Progenitor cell of endocrine pancreas (in vitro differentiated cells): Measurements from ENCODE around the gene SORCS2. TPM values are rescaled to one million over a fixed set of nuclear protein-coding genes. Genes with fewer than 3 reads are reported as not detected.

Source experiments
- DNase-seq: peaks from one replicate; pipeline ENCODE4 v3.0.0; 2021; ENCODE audit warnings: low spot score; ENCODE audit not compliant: unreplicated experiment
- H3K27ac Mint-ChIP-seq: 2 replicates; pipeline ENCODE4 v1.8.0; 2021; ENCODE audit warnings: mild to moderate bottlenecking, moderate library complexity, mixed read lengths
- H3K27me3 Mint-ChIP-seq: 2 replicates; pipeline ENCODE4 v1.8.0; 2021; ENCODE audit warnings: mixed read lengths
- H3K36me3 Mint-ChIP-seq: 2 replicates; pipeline ENCODE4 v1.8.0; 2022; ENCODE audit warnings: mixed read lengths; ENCODE audit not compliant: insufficient read depth
- H3K4me1 Mint-ChIP-seq: 2 replicates; pipeline ENCODE4 v1.8.0; 2021; ENCODE audit warnings: low read depth, mixed read lengths
- H3K4me3 Mint-ChIP-seq: 2 replicates; pipeline ENCODE4 v1.8.0; 2021; ENCODE audit warnings: low read depth, mild to moderate bottlenecking, moderate library complexity, mixed read lengths
- H3K9me3 Mint-ChIP-seq: 2 replicates; pipeline ENCODE4 v1.8.0; 2021; ENCODE audit warnings: low read depth, mixed read lengths
- total RNA-seq: library from RNA; stranded (reverse); gene quantifications from 2 replicates; pipeline ENCODE4 v1.2.1, GENCODE V29; 2021
- TF ChIP-seq, protein P1 (sequence below): fragments of 200-600 bp; sonication (generic); IDR thresholded peaks from one replicate; pipeline ENCODE4 v1.5.0; 2021; ENCODE audit warnings: antibody characterized with exemption, mild to moderate bottlenecking; ENCODE audit not compliant: unreplicated experiment

The SORCS2 gene
- total RNA-seq, 1 donor from 2014 or later, result 2.2 TPM

DNA sequence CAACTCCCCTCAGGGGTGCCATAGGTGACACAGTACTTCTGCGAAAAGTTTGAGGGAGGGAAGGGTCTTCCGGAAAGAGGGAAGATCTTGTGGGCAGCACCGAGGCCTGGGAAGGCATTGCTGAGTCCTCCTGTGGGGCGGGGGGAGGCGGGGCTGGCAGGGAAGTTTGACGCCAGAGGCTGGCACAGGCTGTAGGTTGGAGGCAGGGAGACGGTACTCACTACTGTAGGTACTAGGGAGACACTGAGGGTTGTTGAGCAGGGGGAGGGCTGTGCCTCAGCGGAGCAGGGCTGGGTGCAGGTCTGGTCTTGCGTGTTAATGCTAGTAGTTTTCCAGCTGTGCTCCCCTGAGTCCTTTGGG, 265.7 kb downstream of the SORCS2 start:
- H3K4me3 Mint-ChIP-seq, result no peak overlapping the region
- H3K27ac Mint-ChIP-seq, result no peak overlapping the region
- no peaks in the 10 kb centered on the region for H3K9me3 Mint-ChIP-seq
- peaks cover 5% of the 10 kb centered on the region for H3K4me1 Mint-ChIP-seq
- TF ChIP-seq, protein P1, sequence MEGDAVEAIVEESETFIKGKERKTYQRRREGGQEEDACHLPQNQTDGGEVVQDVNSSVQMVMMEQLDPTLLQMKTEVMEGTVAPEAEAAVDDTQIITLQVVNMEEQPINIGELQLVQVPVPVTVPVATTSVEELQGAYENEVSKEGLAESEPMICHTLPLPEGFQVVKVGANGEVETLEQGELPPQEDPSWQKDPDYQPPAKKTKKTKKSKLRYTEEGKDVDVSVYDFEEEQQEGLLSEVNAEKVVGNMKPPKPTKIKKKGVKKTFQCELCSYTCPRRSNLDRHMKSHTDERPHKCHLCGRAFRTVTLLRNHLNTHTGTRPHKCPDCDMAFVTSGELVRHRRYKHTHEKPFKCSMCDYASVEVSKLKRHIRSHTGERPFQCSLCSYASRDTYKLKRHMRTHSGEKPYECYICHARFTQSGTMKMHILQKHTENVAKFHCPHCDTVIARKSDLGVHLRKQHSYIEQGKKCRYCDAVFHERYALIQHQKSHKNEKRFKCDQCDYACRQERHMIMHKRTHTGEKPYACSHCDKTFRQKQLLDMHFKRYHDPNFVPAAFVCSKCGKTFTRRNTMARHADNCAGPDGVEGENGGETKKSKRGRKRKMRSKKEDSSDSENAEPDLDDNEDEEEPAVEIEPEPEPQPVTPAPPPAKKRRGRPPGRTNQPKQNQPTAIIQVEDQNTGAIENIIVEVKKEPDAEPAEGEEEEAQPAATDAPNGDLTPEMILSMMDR, result no peak
- no peaks in the 10 kb centered on the region for H3K27me3 Mint-ChIP-seq
- no peak for DNase-seq
- no peaks in the 10 kb centered on the region for H3K36me3 Mint-ChIP-seq

DNA sequence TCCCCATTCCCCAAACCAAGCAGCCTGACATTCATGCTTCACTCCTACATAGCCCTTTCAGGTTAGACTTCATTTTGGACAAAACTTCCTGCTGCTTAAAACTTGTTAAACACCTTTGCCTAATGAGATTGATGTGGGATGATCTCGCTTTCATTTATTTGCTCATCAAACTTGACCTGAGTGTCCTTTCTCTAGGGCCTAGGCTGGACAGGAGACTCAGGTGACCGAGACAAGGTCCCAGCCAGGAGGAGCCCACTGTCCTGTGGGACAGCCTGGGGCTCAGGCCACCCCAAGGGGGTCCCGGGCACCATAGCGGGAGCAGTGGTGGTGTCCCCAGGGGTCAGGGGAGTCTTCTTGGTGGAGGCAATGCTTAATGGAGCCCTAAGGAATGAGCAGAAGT, 266.1 kb downstream of the SORCS2 start:
- H3K36me3 Mint-ChIP-seq, result no peaks in the 10 kb centered on the region
- DNase-seq, result no peak
- H3K27ac Mint-ChIP-seq, result no peak overlapping the region
- H3K27me3 Mint-ChIP-seq, result no peaks in the 10 kb centered on the region
- no peak overlapping the region for H3K4me3 Mint-ChIP-seq
- TF ChIP-seq, protein P1, result no peak
- H3K9me3 Mint-ChIP-seq, result no peaks in the 10 kb centered on the region
- peaks cover 5% of the 10 kb centered on the region for H3K4me1 Mint-ChIP-seq

DNA sequence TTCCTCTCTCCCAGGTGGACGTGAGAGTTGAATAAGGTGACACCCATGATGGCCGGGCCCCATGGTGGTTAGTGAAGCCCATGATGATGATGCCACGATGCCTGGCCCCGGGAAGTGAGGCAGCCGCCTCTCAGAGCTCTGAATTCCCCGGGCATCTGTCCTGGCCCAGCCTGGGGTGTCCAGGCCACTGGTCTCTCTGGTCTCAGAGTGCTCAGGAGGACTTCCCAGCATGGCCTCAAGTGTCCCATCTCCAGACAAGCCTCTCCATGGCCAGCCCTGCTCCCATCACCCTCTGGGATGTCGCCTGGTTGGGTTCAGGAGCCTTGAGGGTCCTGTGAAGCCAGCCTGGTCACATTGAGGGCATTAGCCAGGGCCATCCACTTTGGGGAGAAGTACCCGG, 267.1 kb downstream of the SORCS2 start:
- Mint-ChIP-seq H3K36me3 (no peaks in the 10 kb centered on the region), H3K27ac (no peak overlapping the region), H3K4me1 (peaks cover 5% of the 10 kb centered on the region), H3K27me3 (no peaks in the 10 kb centered on the region), H3K9me3 (no peaks in the 10 kb centered on the region), H3K4me3 (no peak overlapping the region)
- DNase-seq, result no peak
- TF ChIP-seq, protein P1, result no peak

DNA sequence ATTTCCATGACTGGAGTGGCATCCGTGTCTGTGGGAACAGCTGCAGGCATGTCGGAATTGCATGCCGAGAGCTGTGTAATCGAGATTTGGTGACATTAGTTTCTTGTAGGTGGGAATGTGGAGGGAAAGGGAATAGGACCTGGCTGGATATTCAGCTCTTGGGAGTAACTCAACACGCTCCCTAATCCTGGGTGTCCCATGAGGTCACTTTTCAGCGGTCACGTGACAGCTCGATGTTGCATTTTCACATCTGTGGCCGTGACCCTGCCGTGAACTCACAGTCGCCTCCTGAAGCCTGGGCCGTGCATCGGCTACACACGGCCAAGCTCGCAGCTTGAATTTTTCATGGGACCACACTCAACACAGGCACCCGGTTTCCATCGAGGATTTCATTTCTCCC, 268.2 kb downstream of the SORCS2 start:
- Mint-ChIP-seq H3K9me3 (no peaks in the 10 kb centered on the region), H3K27ac (no peak overlapping the region), H3K36me3 (no peaks in the 10 kb centered on the region), H3K27me3 (no peaks in the 10 kb centered on the region), H3K4me3 (no peak overlapping the region), H3K4me1 (peaks cover 5% of the 10 kb centered on the region)
- TF ChIP-seq, protein P1, result peak; percentile 1
- DNase-seq, result no peak

DNA sequence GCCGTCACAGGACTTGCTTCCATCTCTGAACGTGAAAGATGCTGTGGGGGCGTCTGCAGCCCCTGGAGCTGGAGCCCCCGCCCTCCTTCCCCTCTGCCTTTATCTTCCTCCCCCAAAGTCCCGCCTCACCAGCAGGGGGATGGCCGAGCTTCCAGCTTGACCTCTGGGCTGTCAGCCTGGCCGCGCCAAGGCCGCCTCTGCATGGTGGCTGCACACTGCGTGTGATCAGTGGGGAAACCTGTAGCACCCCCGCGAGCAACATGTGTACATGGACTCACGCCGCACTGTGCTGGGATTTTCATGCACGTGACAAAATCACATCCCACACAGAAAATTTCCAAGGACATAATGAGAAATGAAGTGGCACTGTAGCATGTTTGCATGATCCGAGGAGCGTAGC, 268.9 kb downstream of the SORCS2 start:
- TF ChIP-seq, protein P1, result no peak
- Mint-ChIP-seq H3K27me3 (no peaks in the 10 kb centered on the region), H3K36me3 (no peaks in the 10 kb centered on the region), H3K4me3 (no peak overlapping the region), H3K9me3 (no peaks in the 10 kb centered on the region), H3K27ac (peak overlapping the region; percentile 65), H3K4me1 (peaks cover 5% of the 10 kb centered on the region)
- no peak for DNase-seq
